CD14-positive monocyte (primary cell): ENCODE results near the gene BANK1. TPM values are rescaled to one million over a fixed set of nuclear protein-coding genes. Genes with fewer than 3 reads are reported as not detected.

Experiments used
- DNase-seq, 3 donors: peaks; one replicate each; pipeline ENCODE4 v3.0.0-alpha.2; 2011 to 2022
- H2AFZ ChIP-seq: 2 replicates; pipeline ENCODE4 v1.6.0; 2012; ENCODE audit warnings: mild to moderate bottlenecking, low read depth, low read length, inconsistent platforms; ENCODE audit not compliant: insufficient read depth, poor library complexity, severe bottlenecking
- H3K27ac ChIP-seq, 2 donors: 1 replicate in 1 of 2; 2 replicates in 1 of 2; pipeline ENCODE4 v1.5.1; 2012 to 2013; ENCODE audit warnings: low read length in 2 of 2, control low read depth in 1 of 2, inconsistent platforms in 1 of 2, low read depth in 1 of 2, mild to moderate bottlenecking in 1 of 2
- H3K27me3 ChIP-seq, 2 donors: one replicate each; pipeline versions ENCODE4 v1.6.0 to v1.6.1; 2011 to 2013; ENCODE audit warnings: low read length in 2 of 2; ENCODE audit not compliant: control insufficient read depth in 2 of 2, insufficient read depth in 2 of 2
- H3K36me3 ChIP-seq, 2 donors: replicated peaks in 1 of 2; 1 replicate in 1 of 2; 2 replicates in 1 of 2; pipeline versions ENCODE4 v1.5.1 to v1.6.1; 2012 to 2013; ENCODE audit warnings: low read length in 2 of 2, control low read depth in 1 of 2, inconsistent platforms in 1 of 2, mild to moderate bottlenecking in 1 of 2; ENCODE audit not compliant: insufficient read depth in 2 of 2, control insufficient read depth in 1 of 2
- H3K4me1 ChIP-seq, 2 donors: 1 replicate in 1 of 2; 2 replicates in 1 of 2; pipeline versions ENCODE4 v1.5.1 to v1.6.1; 2012 to 2013; ENCODE audit warnings: low read length in 2 of 2, control low read depth in 1 of 2, inconsistent platforms in 1 of 2, mild to moderate bottlenecking in 1 of 2, moderate library complexity in 1 of 2; ENCODE audit not compliant: insufficient read depth in 2 of 2, control insufficient read depth in 1 of 2
- H3K4me2 ChIP-seq: replicated peaks from 2 replicates; pipeline ENCODE3; 2012; ENCODE audit warnings: low read length, moderate library complexity, mild to moderate bottlenecking; ENCODE audit not compliant: poor library complexity, severe bottlenecking; ENCODE audit errors: extremely low read depth
- H3K4me3 ChIP-seq, 3 experiments: fragments of 200-600 bp in 1 of 3; sonication (generic) in 1 of 3; replicated peaks in 1 of 3; 1 replicate in 2 of 3; 2 replicates in 1 of 3; pipeline ENCODE4 v1.5.1; 2011 to 2013; ENCODE audit warnings: low read length in 3 of 3, mild to moderate bottlenecking in 3 of 3, control low read depth in 2 of 3, low read depth in 2 of 3, inconsistent platforms in 1 of 3, moderate library complexity in 1 of 3
- H3K79me2 ChIP-seq: 2 replicates; pipeline ENCODE4 v1.6.0; 2012; ENCODE audit warnings: mild to moderate bottlenecking, control low read depth, inconsistent platforms, low read length, moderate library complexity; ENCODE audit not compliant: insufficient read depth
- H3K9ac ChIP-seq: 2 replicates; pipeline ENCODE4 v1.6.0; 2017; ENCODE audit warnings: low read length, mild to moderate bottlenecking; ENCODE audit not compliant: insufficient read depth, poor library complexity, severe bottlenecking
- H3K9me3 ChIP-seq, 2 donors: replicated peaks in 1 of 2; 1 replicate in 1 of 2; 2 replicates in 1 of 2; pipeline versions ENCODE4 v1.5.1 to v1.6.1; 2012 to 2013; ENCODE audit warnings: low read length in 2 of 2, control low read depth in 1 of 2; ENCODE audit not compliant: control insufficient read depth in 1 of 2, insufficient read depth in 1 of 2
- H4K20me1 ChIP-seq: 2 replicates; pipeline ENCODE4 v1.6.0; 2012; ENCODE audit warnings: mild to moderate bottlenecking, low read length, control low read depth, moderate library complexity; ENCODE audit not compliant: insufficient read depth
- H3K27ac Mint-ChIP-seq, 7 donors: one replicate each; pipeline ENCODE4 v1.8.0; 2020; ENCODE audit warnings: mild to moderate bottlenecking in 7 of 7, mixed read lengths in 7 of 7, moderate library complexity in 6 of 7, inconsistent platforms in 2 of 7
- H3K27me3 Mint-ChIP-seq, 3 donors: one replicate each; pipeline ENCODE4 v1.8.0; 2021 to 2022; ENCODE audit warnings: low read depth in 3 of 3, mild to moderate bottlenecking in 3 of 3, mixed read lengths in 3 of 3, moderate library complexity in 3 of 3, inconsistent platforms in 1 of 3
- H3K36me3 Mint-ChIP-seq, 2 donors: one replicate each; pipeline ENCODE4 v1.8.0; 2020; ENCODE audit warnings: mixed read lengths in 2 of 2, inconsistent platforms in 1 of 2, mild to moderate bottlenecking in 1 of 2
- H3K4me1 Mint-ChIP-seq: one replicate; pipeline ENCODE4 v1.8.0; 2020; ENCODE audit warnings: mild to moderate bottlenecking, mixed read lengths
- H3K4me3 Mint-ChIP-seq, 2 donors: one replicate each; pipeline ENCODE4 v1.8.0; 2020; ENCODE audit warnings: mild to moderate bottlenecking in 2 of 2, mixed read lengths in 2 of 2, moderate library complexity in 1 of 2
- H3K9me3 Mint-ChIP-seq, 7 donors: one replicate each; pipeline ENCODE4 v1.8.0; 2020 to 2022; ENCODE audit warnings: mixed read lengths in 7 of 7, mild to moderate bottlenecking in 6 of 7, moderate library complexity in 6 of 7, inconsistent platforms in 2 of 7
- WGBS: methylation state at CpG from one replicate; pipeline ENCODE4 v1.1.5; 2013; ENCODE audit warnings: missing lambda C conversion rate; ENCODE audit not compliant: insufficient coverage; 5-methylcytosine and 5-hydroxymethylcytosine counted together
- intact Hi-C, 2 donors: fragments of 100-400 bp; cut with micrococcal nuclease; formaldehyde crosslinking; loops; one replicate each; pipeline versions ENCODE4 v1.15.0 to v1.15.1; 2023
- polyA plus RNA-seq, 3 donors: library from polyadenylated mRNA; depleted of rRNA in 1 of 3; unstranded in 2 of 3; stranded (reverse) in 1 of 3; fragments of 300-500 nt in 2 of 3; fragments of >200 nt in 1 of 3; fragmentation: Illumina TruSeq in 2 of 3; gene quantifications; 1 replicate in 2 of 3; 2 replicates in 1 of 3; pipeline ENCODE4 v1.2.3, GENCODE V29; 2012 to 2021
- TF ChIP-seq, protein P1 (sequence below): fragments of 200-600 bp; IDR thresholded peaks from one replicate; pipeline ENCODE4 v1.8.0; 2022; ENCODE audit warnings: antibody characterized with exemption, mild to moderate bottlenecking

The BANK1 gene
- polyA plus RNA-seq, 3 donors: 2.6 to 5.2 (median 2.9) TPM

- TF ChIP-seq, protein P1, sequence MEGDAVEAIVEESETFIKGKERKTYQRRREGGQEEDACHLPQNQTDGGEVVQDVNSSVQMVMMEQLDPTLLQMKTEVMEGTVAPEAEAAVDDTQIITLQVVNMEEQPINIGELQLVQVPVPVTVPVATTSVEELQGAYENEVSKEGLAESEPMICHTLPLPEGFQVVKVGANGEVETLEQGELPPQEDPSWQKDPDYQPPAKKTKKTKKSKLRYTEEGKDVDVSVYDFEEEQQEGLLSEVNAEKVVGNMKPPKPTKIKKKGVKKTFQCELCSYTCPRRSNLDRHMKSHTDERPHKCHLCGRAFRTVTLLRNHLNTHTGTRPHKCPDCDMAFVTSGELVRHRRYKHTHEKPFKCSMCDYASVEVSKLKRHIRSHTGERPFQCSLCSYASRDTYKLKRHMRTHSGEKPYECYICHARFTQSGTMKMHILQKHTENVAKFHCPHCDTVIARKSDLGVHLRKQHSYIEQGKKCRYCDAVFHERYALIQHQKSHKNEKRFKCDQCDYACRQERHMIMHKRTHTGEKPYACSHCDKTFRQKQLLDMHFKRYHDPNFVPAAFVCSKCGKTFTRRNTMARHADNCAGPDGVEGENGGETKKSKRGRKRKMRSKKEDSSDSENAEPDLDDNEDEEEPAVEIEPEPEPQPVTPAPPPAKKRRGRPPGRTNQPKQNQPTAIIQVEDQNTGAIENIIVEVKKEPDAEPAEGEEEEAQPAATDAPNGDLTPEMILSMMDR: no peak
- H3K36me3 Mint-ChIP-seq: no peaks in the 10 kb centered on the region
- 100% methylated on average over 2 of the region's 3 CpGs for WGBS
Observed at GRCh38 chr4:101933855-101934254, 143.3 kb downstream of the BANK1 start.

GRCh38 chr4:101938836-101939235 is 148.3 kb downstream of the BANK1 start:
- H4K20me1 ChIP-seq: no peaks in the 10 kb centered on the region
- no peaks in the 10 kb centered on the region for H3K9me3 ChIP-seq
- H3K4me3 ChIP-seq: no peak overlapping the region
- H3K27ac Mint-ChIP-seq: no peak overlapping the region
- H3K9me3 Mint-ChIP-seq: peaks cover 0 to 5% (median 0%) of the 10 kb centered on the region in 7 donors
- H3K36me3 Mint-ChIP-seq: no peaks in the 10 kb centered on the region
- no peak overlapping the region for H3K9ac ChIP-seq
- DNase-seq: no peak
- H3K4me2 ChIP-seq: no peak overlapping the region
- H3K4me1 ChIP-seq: no peaks in the 10 kb centered on the region
- 83% methylated on average over 1 of the region's 2 CpGs for WGBS
- H2AFZ ChIP-seq: no peak overlapping the region
- TF ChIP-seq, protein P1: no peak
- no peaks in the 10 kb centered on the region for H3K27me3 ChIP-seq
- intact Hi-C loops: no loop called here
- no peaks in the 10 kb centered on the region for H3K36me3 ChIP-seq
- H3K4me3 Mint-ChIP-seq: no peak overlapping the region
- no peaks in the 10 kb centered on the region for H3K27me3 Mint-ChIP-seq
- no peak overlapping the region for H3K27ac ChIP-seq
- no peaks in the 10 kb centered on the region for H3K79me2 ChIP-seq
- H3K4me1 Mint-ChIP-seq: no peaks in the 10 kb centered on the region

More at GRCh38 chr4:101933855-101934254, 143.3 kb downstream of the BANK1 start:
- Mint-ChIP-seq H3K4me3 (no peak overlapping the region), H3K4me1 (no peaks in the 10 kb centered on the region), H3K9me3 (peaks cover 0 to 5% (median 0%) of the 10 kb centered on the region in 7 donors), H3K27me3 (peaks cover 0 to 2% (median 0%) of the 10 kb centered on the region in 3 donors), H3K27ac (no peak overlapping the region)
- Histone ChIP-seq H3K79me2 (no peaks in the 10 kb centered on the region), H3K4me3 (no peak overlapping the region), H2AFZ (no peak overlapping the region), H3K4me2 (no peak overlapping the region), H3K27ac (no peak overlapping the region), H3K36me3 (no peaks in the 10 kb centered on the region), H3K9me3 (no peaks in the 10 kb centered on the region), H3K27me3 (no peaks in the 10 kb centered on the region), H3K9ac (no peak overlapping the region), H3K4me1 (no peaks in the 10 kb centered on the region), H4K20me1 (no peaks in the 10 kb centered on the region)
- intact Hi-C loops: no loop called here
- DNase-seq: no peak
